Osteocyte (in vitro differentiated cells): ENCODE data around the gene SPAG7. TPM values are rescaled to one million over a fixed set of nuclear protein-coding genes. Genes with fewer than 3 reads are reported as not detected.

ENCODE experiments used
- DNase-seq: peaks from one replicate; pipeline ENCODE4 v3.0.0; 2021; ENCODE audit warnings: mixed read lengths; ENCODE audit not compliant: unreplicated experiment; ENCODE audit errors: extremely low spot score
- H3K27ac Mint-ChIP-seq: one replicate; pipeline ENCODE4 v1.8.0; 2021; ENCODE audit warnings: mild to moderate bottlenecking, mixed read lengths; ENCODE audit not compliant: unreplicated experiment
- H3K27me3 Mint-ChIP-seq: one replicate; pipeline ENCODE4 v1.8.0; 2021; ENCODE audit warnings: mixed read lengths; ENCODE audit not compliant: unreplicated experiment
- H3K36me3 Mint-ChIP-seq: one replicate; pipeline ENCODE4 v1.8.0; 2021; ENCODE audit warnings: mixed read lengths; ENCODE audit not compliant: unreplicated experiment
- H3K4me1 Mint-ChIP-seq: one replicate; pipeline ENCODE4 v1.8.0; 2021; ENCODE audit warnings: mixed read lengths; ENCODE audit not compliant: unreplicated experiment
- H3K4me3 Mint-ChIP-seq: one replicate; pipeline ENCODE4 v1.8.0; 2021; ENCODE audit warnings: mild to moderate bottlenecking, moderate library complexity, mixed read lengths; ENCODE audit not compliant: unreplicated experiment
- H3K9me3 Mint-ChIP-seq: one replicate; pipeline ENCODE4 v1.8.0; 2021; ENCODE audit warnings: mixed read lengths; ENCODE audit not compliant: unreplicated experiment
- total RNA-seq: library from RNA; stranded (reverse); gene quantifications from 2 replicates; pipeline ENCODE4 v1.2.1, GENCODE V29; 2021
- TF ChIP-seq, protein P1 (sequence below): fragments of 200-600 bp; sonication (generic); IDR thresholded peaks from 2 replicates; pipeline ENCODE4 v1.5.0; 2021; ENCODE audit warnings: antibody characterized with exemption, mild to moderate bottlenecking, moderate library complexity

SPAG7 gene
- total RNA-seq, 1 donor from 2014 or later, result 92.9 TPM

DNA sequence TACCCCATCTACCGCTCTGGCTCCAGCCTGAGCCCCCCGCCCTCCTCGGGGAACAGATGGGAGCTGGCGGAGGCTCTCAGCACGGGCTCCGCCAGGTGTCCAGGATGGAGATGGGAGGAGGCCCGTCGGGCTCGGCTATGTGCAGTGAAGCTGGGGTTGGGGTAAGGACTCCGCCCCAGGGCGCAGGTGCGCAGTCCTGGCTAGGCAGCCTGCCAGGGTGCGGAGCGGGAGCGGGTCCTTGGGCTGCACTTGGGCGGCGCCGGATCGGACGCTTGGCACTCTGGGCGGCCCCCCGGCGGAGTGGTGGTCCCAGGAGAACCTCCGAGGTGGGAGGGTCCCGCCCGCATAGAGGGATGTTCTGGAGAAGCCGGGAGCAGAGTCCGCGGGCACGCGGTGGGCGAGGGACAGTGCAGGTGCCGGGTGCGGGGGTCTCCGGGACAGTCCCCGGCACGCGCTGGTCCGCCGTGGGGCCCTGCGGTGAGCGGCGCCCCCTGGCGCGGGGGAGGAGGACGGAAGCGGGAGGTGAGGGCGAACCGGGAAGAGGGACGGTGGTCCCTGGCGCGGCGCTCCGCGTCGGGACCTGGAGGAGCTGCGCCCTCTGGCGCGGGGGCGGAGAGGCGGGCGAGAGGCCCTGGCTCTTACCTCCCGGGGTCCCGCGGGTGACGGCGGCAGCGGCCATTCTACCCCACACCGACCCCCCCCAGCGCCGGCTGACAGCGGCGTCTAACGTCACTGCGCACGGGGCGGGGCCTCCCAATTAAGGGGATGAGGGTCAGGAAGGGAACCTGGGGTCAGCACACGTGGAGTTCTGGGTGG is 19.5 kb upstream of the SPAG7 start, which contains the start of gene CAMTA2:
TSS of gene CAMTA2 (minus strand) at position 725 of the 816 bp plus-strand sequence. CDS start 1,453 bp downstream, outside the sequence.
- peaks cover 3% of the 10 kb centered on the region for H3K36me3 Mint-ChIP-seq
- TF ChIP-seq, protein P1, sequence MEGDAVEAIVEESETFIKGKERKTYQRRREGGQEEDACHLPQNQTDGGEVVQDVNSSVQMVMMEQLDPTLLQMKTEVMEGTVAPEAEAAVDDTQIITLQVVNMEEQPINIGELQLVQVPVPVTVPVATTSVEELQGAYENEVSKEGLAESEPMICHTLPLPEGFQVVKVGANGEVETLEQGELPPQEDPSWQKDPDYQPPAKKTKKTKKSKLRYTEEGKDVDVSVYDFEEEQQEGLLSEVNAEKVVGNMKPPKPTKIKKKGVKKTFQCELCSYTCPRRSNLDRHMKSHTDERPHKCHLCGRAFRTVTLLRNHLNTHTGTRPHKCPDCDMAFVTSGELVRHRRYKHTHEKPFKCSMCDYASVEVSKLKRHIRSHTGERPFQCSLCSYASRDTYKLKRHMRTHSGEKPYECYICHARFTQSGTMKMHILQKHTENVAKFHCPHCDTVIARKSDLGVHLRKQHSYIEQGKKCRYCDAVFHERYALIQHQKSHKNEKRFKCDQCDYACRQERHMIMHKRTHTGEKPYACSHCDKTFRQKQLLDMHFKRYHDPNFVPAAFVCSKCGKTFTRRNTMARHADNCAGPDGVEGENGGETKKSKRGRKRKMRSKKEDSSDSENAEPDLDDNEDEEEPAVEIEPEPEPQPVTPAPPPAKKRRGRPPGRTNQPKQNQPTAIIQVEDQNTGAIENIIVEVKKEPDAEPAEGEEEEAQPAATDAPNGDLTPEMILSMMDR, result peak; percentile 80
- H3K27ac Mint-ChIP-seq, result peak within 1 kb of the TSS; percentile 94
- H3K4me1 Mint-ChIP-seq, result peaks cover 30% of the 10 kb centered on the region
- no peaks in the 10 kb centered on the region for H3K27me3 Mint-ChIP-seq
- no peaks in the 10 kb centered on the region for H3K9me3 Mint-ChIP-seq
- H3K4me3 Mint-ChIP-seq, result peak within 1 kb of the TSS; percentile 87
- DNase-seq, result peak; percentile 93

DNA sequence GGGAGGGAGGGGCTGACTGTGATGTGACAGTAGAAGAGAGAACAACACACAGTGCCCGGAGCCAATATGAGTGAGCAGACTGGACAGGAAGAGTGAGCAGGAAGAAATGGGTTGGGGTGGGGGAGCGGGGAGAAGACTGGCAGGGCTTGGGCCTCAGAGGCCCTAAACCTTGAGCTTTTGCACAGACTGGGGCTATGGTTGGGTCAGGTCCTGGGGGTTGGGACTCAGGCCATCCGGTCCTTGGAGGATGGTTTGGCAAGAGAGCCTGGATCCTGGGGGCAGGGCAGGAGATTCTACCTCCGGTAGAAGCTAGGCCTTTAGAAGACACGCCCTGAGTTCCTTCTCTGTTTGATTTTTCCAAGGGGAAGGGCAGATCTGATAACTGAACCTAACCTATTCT is 18.8 kb upstream of the SPAG7 start:
- no peaks in the 10 kb centered on the region for H3K9me3 Mint-ChIP-seq
- H3K4me1 Mint-ChIP-seq, result peaks cover 30% of the 10 kb centered on the region
- H3K4me3 Mint-ChIP-seq, result peak overlapping the region; percentile 87
- no peaks in the 10 kb centered on the region for H3K27me3 Mint-ChIP-seq
- peak overlapping the region; percentile 94 for H3K27ac Mint-ChIP-seq
- DNase-seq, result no peak
- peaks cover 3% of the 10 kb centered on the region for H3K36me3 Mint-ChIP-seq
- TF ChIP-seq, protein P1, result no peak

DNA sequence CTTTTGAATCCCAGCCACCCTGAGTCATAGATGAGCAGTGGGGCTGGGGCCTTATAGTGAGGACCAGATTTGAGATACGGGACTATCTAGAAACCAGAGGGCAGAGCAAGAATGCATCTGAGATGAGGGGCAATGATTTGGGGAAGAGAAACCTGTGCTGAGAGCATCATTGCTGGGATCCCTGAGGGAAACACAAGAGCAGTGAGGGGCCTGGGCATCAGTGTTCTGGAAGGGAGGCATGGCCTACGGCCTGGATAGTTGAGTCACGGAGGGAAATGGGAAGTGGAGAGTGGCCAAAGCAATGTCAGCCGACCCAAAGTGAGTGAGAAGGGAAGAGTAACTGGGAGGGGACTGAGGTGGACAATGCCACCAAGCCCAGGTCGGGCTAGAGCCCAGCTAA is 14.7 kb upstream of the SPAG7 start:
- H3K27ac Mint-ChIP-seq, result peak overlapping the region; percentile 21
- H3K36me3 Mint-ChIP-seq, result peaks cover 9% of the 10 kb centered on the region
- no peak overlapping the region for H3K4me3 Mint-ChIP-seq
- DNase-seq, result no peak
- TF ChIP-seq, protein P1, result no peak
- peaks cover 13% of the 10 kb centered on the region for H3K4me1 Mint-ChIP-seq
- no peaks in the 10 kb centered on the region for H3K27me3 Mint-ChIP-seq
- no peaks in the 10 kb centered on the region for H3K9me3 Mint-ChIP-seq

DNA sequence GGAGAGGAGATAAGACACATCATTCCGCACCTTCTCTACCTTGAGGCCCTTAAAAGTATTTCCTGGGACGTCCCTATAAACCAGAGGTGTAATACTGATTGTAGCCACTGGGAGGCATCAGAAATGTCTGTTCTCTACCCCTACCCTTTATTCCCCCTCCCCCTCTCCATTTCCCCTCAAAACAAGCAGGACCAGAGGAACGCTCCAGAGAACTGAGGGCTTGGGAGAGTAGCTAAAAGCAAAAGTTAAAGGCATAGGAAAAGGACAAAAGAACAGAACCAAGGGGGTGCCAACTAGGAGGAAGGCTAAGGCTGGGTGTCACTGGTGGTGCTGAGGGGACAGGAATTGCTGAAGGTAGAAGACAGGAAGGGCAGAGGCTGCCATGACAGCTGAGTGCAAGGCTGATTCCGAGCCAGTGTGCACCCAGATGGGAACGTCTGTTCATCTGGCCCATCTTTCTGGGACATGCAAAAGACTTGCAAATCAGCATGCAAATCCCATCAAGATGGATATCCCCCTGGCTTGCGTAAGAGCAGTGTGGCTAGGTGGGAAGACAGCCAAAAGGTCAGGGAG is 13.1 kb upstream of the SPAG7 start:
- Mint-ChIP-seq H3K36me3 (peaks cover 12% of the 10 kb centered on the region), H3K9me3 (no peaks in the 10 kb centered on the region), H3K27me3 (no peaks in the 10 kb centered on the region), H3K4me1 (peaks cover 2% of the 10 kb centered on the region), H3K4me3 (no peak overlapping the region), H3K27ac (no peak overlapping the region)
- DNase-seq, result no peak
- TF ChIP-seq, protein P1, result peak; percentile 69

DNA sequence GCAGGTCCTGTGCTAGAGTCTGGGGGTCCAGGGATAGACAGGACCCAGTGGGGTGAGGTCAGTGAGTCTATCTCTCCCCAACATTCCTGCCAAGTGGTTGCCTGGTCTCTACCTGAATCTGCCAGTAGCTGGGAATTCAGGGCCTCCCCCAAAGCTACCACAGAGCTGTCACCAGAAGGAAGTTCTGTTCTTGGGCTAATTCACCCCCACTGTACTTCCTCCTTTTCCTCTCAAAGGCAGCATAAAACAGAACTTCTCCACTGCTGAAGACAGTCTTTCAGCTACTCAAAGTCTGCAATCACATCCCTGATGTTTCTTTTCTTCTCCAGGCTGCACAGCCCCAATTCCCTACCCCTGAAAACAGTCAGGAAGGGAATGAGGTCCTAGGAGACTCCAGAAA is 11.1 kb upstream of the SPAG7 start:
- DNase-seq, result no peak
- Mint-ChIP-seq H3K36me3 (peaks cover 16% of the 10 kb centered on the region), H3K27ac (no peak overlapping the region), H3K27me3 (no peaks in the 10 kb centered on the region), H3K9me3 (no peaks in the 10 kb centered on the region), H3K4me3 (no peak overlapping the region), H3K4me1 (peaks cover 4% of the 10 kb centered on the region)
- TF ChIP-seq, protein P1, result no peak
